HCT116 (cell line): ENCODE results near the gene IQCF6. TPM values are rescaled to one million over a fixed set of nuclear protein-coding genes. Genes with fewer than 3 reads are reported as not detected.

Experiments used
- ATAC-seq: fragments of 200-7000 bp; cut with Tn5 transposase; 2 replicates; pipeline ENCODE4 v1.9.1; 2020; ENCODE audit warnings: mild to moderate bottlenecking, moderate library complexity
- BruUV-seq: library from RNA; stranded (reverse); fragments of 400-500 nt; replicated peaks from 2 replicates; lab custom pipeline; 2021; lab: Mats Ljungman, UMichigan
- CTCF ChIA-PET: fragments of 300-600 bp; sonication (Branson Sonifier 250); formaldehyde crosslinking; loops from one replicate; lab custom pipeline; 2021; ENCODE audit warnings: antibody characterized with exemption; lab: Charles Lee
- POLR2A ChIA-PET: fragments of 300-600, 350-600 bp; sonication (Branson Sonifier 250); formaldehyde crosslinking; loops from one replicate; lab custom pipeline; 2021; ENCODE audit warnings: antibody characterized with exemption; lab: Charles Lee
- RAD21 ChIA-PET, 2 experiments: fragments of 300-600 bp; sonication (Branson Sonifier 250); formaldehyde crosslinking; loops; one replicate each; lab custom pipeline; 2023; ENCODE audit warnings: low total read pairs in 2 of 2; ENCODE audit not compliant: uncharacterized antibody in 2 of 2, unreplicated experiment in 2 of 2, low non-redundant PET in 1 of 2; lab: Charles Lee
- DNase-seq: peaks from one replicate; pipeline ENCODE4 v3.0.0-alpha.2; 2010; ENCODE audit warnings: low read depth, low spot score
- H2AFZ ChIP-seq: fragments of 200-600 bp; shearing (Covaris generic), sonication (generic); 2 replicates; pipeline ENCODE4 v1.6.1; 2017; ENCODE audit warnings: low read depth, mixed run types, mixed read lengths, antibody characterized with exemption, low read length; ENCODE audit not compliant: poor library complexity, severe bottlenecking
- H3K27ac ChIP-seq: 2 replicates; pipeline ENCODE4 v1.5.1; 2012; ENCODE audit warnings: low read depth, low read length
- H3K27me3 ChIP-seq: fragments of 200-600 bp; sonication (generic); 2 replicates; pipeline ENCODE4 v1.6.1; 2016; ENCODE audit warnings: mixed run types, low read length, mixed read lengths; ENCODE audit not compliant: insufficient read depth
- H3K36me3 ChIP-seq, 2 experiments: fragments of 200-500 bp in 1 of 2; fragments of 200-600 bp in 1 of 2; sonication (Bioruptor generic) in 1 of 2; sonication (generic) in 1 of 2; 2 replicates each; pipeline versions ENCODE4 v1.5.1 to v1.6.1; 2014 to 2016; ENCODE audit warnings: low read length in 2 of 2, inconsistent platforms in 1 of 2, mixed read lengths in 1 of 2, mixed run types in 1 of 2; ENCODE audit not compliant: insufficient read depth in 2 of 2, control insufficient read depth in 1 of 2
- H3K4me1 ChIP-seq, 2 experiments: fragments of 200-600 bp in 1 of 2; sonication (generic) in 1 of 2; 2 replicates each; pipeline versions ENCODE4 v1.5.1 to v1.6.1; 2012 to 2017; ENCODE audit warnings: low read length in 2 of 2, inconsistent platforms in 1 of 2, mild to moderate bottlenecking in 1 of 2, mixed read lengths in 1 of 2, mixed run types in 1 of 2, moderate library complexity in 1 of 2; ENCODE audit not compliant: insufficient read depth in 2 of 2, control insufficient read depth in 1 of 2
- H3K4me2 ChIP-seq: fragments of 200-600 bp; sonication (generic); 2 replicates; pipeline ENCODE4 v1.6.1; 2017; ENCODE audit warnings: mixed run types, low read length, mixed read lengths
- H3K4me3 ChIP-seq, 2 experiments: fragments of 200-600 bp in 1 of 2; sonication (generic) in 1 of 2; replicated peaks in 1 of 2; 2 replicates each; pipeline ENCODE4 v1.5.1; 2011 to 2016; ENCODE audit warnings: low read length in 2 of 2, control low read depth in 1 of 2, low read depth in 1 of 2, mild to moderate bottlenecking in 1 of 2, mixed read lengths in 1 of 2, mixed run types in 1 of 2
- H3K79me2 ChIP-seq: fragments of 200-600 bp; sonication (generic); 2 replicates; pipeline ENCODE4 v1.6.1; 2017; ENCODE audit warnings: mild to moderate bottlenecking, mixed run types, low read length, moderate library complexity, mixed read lengths; ENCODE audit not compliant: insufficient read depth
- H3K9ac ChIP-seq: fragments of 200-600 bp; sonication (generic); 2 replicates; pipeline ENCODE4 v1.6.1; 2016; ENCODE audit warnings: low read length, mixed read lengths
- H3K9me2 ChIP-seq: fragments of 200-600 bp; sonication (generic), shearing (Covaris generic); 2 replicates; pipeline ENCODE4 v1.6.1; 2017; ENCODE audit warnings: mixed run types, mild to moderate bottlenecking, moderate library complexity; ENCODE audit not compliant: insufficient read depth
- H3K9me3 ChIP-seq, 2 experiments: fragments of 200-500 bp in 1 of 2; fragments of 200-600 bp in 1 of 2; sonication (Bioruptor generic) in 1 of 2; sonication (generic) in 1 of 2; 2 replicates each; pipeline ENCODE4 v1.6.1; 2014 to 2017; ENCODE audit warnings: low read length in 2 of 2, mixed read lengths in 2 of 2, inconsistent platforms in 1 of 2, low read depth in 1 of 2, mild to moderate bottlenecking in 1 of 2, mixed run types in 1 of 2, moderate library complexity in 1 of 2; ENCODE audit not compliant: control insufficient read depth in 1 of 2, insufficient read depth in 1 of 2
- H4K20me1 ChIP-seq: fragments of 200-600 bp; sonication (generic), shearing (Covaris generic); 2 replicates; pipeline ENCODE4 v1.6.1; 2017; ENCODE audit warnings: mixed run types, mild to moderate bottlenecking, moderate library complexity; ENCODE audit not compliant: insufficient read depth
- CEBPB ChIP-seq: IDR thresholded peaks from 2 replicates; pipeline ENCODE4 v1.6.1; 2012; ENCODE audit warnings: low read depth
- SRF ChIP-seq: IDR thresholded peaks from 2 replicates; pipeline ENCODE4 v1.6.1; 2012; ENCODE audit warnings: low read depth
- TCF7L2 ChIP-seq: IDR thresholded peaks from 2 replicates; pipeline ENCODE4 v1.7.0; 2011; ENCODE audit warnings: borderline replicate concordance, inconsistent platforms; ENCODE audit not compliant: insufficient read depth, insufficient read length; ENCODE audit errors: extremely low read depth
- YY1 ChIP-seq: IDR thresholded peaks from 2 replicates; pipeline ENCODE4 v1.6.1; 2011; ENCODE audit warnings: low read length, low read depth, moderate library complexity, mild to moderate bottlenecking; ENCODE audit not compliant: insufficient replicate concordance; ENCODE audit errors: extremely low read depth
- ZNF274 ChIP-seq: fragments of 200-500 bp; sonication (Bioruptor generic); IDR thresholded peaks from 2 replicates; pipeline ENCODE4 v1.6.1; 2014; ENCODE audit warnings: mild to moderate bottlenecking, low read depth, low read length, inconsistent platforms
- intact Hi-C: fragments of 100-400 bp; cut with micrococcal nuclease; formaldehyde crosslinking; loops from 2 replicates; pipeline ENCODE4 v1.10.0; 2022
- total RNA-seq: library from RNA; stranded (reverse); gene quantifications from one replicate; pipeline ENCODE4 v1.2.1, GENCODE V29; 2021; ENCODE audit not compliant: unreplicated experiment
- TF ChIP-seq, protein P1 (sequence below): IDR thresholded peaks from 2 replicates; pipeline ENCODE4 v1.6.1; 2012
- TF ChIP-seq, protein P2 (sequence below), 3 experiments: fragments of 200-600 bp in 1 of 3; sonication (generic) in 1 of 3; IDR thresholded peaks in 2 of 3; conservative IDR thresholded peaks in 1 of 3; 2 replicates each; pipeline ENCODE4 v1.5.1; 2012 to 2017; ENCODE audit warnings: low read depth in 2 of 3, low read length in 2 of 3, antibody characterized with exemption in 1 of 3, borderline replicate concordance in 1 of 3, control low read depth in 1 of 3, mild to moderate bottlenecking in 1 of 3, mixed read lengths in 1 of 3, mixed run types in 1 of 3, moderate library complexity in 1 of 3; ENCODE audit not compliant: insufficient read depth in 1 of 3
- TF ChIP-seq, protein P3 (sequence below): IDR thresholded peaks from 2 replicates; pipeline ENCODE4 v1.6.1; 2012; ENCODE audit warnings: low read depth

The IQCF6 gene
- total RNA-seq, 1 experiment from 2014 or later, result not detected

DNA sequence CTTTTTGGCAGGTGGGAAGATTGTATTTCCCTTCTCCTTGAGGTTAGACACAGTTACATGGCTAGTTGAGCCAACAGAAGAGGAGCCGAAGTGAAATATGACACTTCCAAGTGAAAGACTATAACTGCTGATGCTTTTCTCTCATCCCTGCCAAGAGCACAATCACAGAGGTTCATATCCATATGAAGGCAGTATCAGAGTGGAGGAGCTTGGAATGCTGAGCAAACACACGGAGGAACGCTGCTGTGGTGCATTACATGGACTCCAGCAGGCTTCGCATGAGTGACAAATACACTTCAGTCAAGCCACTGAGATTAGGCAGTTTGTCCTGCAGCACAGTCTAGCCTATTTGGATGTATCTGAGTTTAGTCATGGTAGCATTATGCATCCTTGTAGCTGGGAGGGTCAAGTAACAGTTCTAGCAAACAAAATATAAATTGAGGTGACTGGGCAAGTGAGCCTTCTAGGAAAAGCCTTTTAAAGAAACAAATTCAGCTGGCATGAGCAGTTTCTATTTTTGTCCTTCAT lies 5.4 kb downstream of the IQCF6 start:
- intact Hi-C loops, result no loop called here
- H3K4me2 ChIP-seq, result no peak overlapping the region
- DNase-seq, result no peak
- no peak overlapping the region for H2AFZ ChIP-seq
- peaks cover 5% of the 10 kb centered on the region; the same call in 1 of the 2 replicates for H3K27me3 ChIP-seq
- H3K36me3 ChIP-seq, result no peaks in the 10 kb centered on the region
- H3K9ac ChIP-seq, result no peak overlapping the region
- RAD21 ChIA-PET, result no interaction called here
- no peaks in the 10 kb centered on the region for H3K79me2 ChIP-seq
- TF ChIP-seq CEBPB (no peak), ZNF274 (no peak), TCF7L2 (no peak), SRF (no peak), YY1 (no peak)
- TF ChIP-seq, protein P1, sequence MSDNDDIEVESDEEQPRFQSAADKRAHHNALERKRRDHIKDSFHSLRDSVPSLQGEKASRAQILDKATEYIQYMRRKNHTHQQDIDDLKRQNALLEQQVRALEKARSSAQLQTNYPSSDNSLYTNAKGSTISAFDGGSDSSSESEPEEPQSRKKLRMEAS, result no peak
- TF ChIP-seq, protein P2, sequence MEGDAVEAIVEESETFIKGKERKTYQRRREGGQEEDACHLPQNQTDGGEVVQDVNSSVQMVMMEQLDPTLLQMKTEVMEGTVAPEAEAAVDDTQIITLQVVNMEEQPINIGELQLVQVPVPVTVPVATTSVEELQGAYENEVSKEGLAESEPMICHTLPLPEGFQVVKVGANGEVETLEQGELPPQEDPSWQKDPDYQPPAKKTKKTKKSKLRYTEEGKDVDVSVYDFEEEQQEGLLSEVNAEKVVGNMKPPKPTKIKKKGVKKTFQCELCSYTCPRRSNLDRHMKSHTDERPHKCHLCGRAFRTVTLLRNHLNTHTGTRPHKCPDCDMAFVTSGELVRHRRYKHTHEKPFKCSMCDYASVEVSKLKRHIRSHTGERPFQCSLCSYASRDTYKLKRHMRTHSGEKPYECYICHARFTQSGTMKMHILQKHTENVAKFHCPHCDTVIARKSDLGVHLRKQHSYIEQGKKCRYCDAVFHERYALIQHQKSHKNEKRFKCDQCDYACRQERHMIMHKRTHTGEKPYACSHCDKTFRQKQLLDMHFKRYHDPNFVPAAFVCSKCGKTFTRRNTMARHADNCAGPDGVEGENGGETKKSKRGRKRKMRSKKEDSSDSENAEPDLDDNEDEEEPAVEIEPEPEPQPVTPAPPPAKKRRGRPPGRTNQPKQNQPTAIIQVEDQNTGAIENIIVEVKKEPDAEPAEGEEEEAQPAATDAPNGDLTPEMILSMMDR (IDR thresholded peaks at IDR 0.05 in 2 of 3, conservative IDR thresholded peaks at IDR 0.05 in 1 of 3; ENCODE audit: borderline replicate concordance in 1 of 3, insufficient read depth in 1 of 3, low read depth in 2 of 3, low read length in 2 of 3), result no peak
- TF ChIP-seq, protein P3, sequence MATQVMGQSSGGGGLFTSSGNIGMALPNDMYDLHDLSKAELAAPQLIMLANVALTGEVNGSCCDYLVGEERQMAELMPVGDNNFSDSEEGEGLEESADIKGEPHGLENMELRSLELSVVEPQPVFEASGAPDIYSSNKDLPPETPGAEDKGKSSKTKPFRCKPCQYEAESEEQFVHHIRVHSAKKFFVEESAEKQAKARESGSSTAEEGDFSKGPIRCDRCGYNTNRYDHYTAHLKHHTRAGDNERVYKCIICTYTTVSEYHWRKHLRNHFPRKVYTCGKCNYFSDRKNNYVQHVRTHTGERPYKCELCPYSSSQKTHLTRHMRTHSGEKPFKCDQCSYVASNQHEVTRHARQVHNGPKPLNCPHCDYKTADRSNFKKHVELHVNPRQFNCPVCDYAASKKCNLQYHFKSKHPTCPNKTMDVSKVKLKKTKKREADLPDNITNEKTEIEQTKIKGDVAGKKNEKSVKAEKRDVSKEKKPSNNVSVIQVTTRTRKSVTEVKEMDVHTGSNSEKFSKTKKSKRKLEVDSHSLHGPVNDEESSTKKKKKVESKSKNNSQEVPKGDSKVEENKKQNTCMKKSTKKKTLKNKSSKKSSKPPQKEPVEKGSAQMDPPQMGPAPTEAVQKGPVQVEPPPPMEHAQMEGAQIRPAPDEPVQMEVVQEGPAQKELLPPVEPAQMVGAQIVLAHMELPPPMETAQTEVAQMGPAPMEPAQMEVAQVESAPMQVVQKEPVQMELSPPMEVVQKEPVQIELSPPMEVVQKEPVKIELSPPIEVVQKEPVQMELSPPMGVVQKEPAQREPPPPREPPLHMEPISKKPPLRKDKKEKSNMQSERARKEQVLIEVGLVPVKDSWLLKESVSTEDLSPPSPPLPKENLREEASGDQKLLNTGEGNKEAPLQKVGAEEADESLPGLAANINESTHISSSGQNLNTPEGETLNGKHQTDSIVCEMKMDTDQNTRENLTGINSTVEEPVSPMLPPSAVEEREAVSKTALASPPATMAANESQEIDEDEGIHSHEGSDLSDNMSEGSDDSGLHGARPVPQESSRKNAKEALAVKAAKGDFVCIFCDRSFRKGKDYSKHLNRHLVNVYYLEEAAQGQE, result no peak
- TF ChIP-seq, all 23 proteins: peak for 0
- Histone ChIP-seq H3K9me2 (no peaks in the 10 kb centered on the region), H3K27ac (no peak overlapping the region), H3K9me3 (no peaks in the 10 kb centered on the region), H3K4me3 (no peak overlapping the region), H4K20me1 (no peaks in the 10 kb centered on the region), H3K4me1 (no peaks in the 10 kb centered on the region)
- ATAC-seq, result no peak
- ChIA-PET CTCF (no interaction called here), POLR2A (no interaction called here)
- no TSS peak for BruUV-seq
